H9 (cell line): Measurements from ENCODE around the gene SLC35F3. TPM values are rescaled to one million over a fixed set of nuclear protein-coding genes. Genes with fewer than 3 reads are reported as not detected.
A peak's percentile ranks its signal among the peaks of the same experiment; 100 is the strongest.

Experiments
- DNase-seq: peaks from one replicate; pipeline ENCODE4 v3.0.0-alpha.2; 2017
- H2AFZ ChIP-seq: one replicate; pipeline ENCODE4 v1.6.1; 2013; ENCODE audit warnings: mild to moderate bottlenecking, low read length, control low read depth, moderate library complexity
- H2AK5ac ChIP-seq: 2 replicates; pipeline ENCODE4 v1.6.1; 2013; ENCODE audit warnings: low read length, control low read depth, mixed read lengths; ENCODE audit not compliant: insufficient read length
- H2BK120ac ChIP-seq: one replicate; pipeline ENCODE4 v1.6.1; 2013; ENCODE audit warnings: low read depth, mild to moderate bottlenecking, low read length, control low read depth, inconsistent platforms; ENCODE audit not compliant: poor library complexity, severe bottlenecking
- H2BK12ac ChIP-seq: 2 replicates; pipeline ENCODE4 v1.6.1; 2013; ENCODE audit warnings: low read length, control low read depth, mixed read lengths, low read depth; ENCODE audit not compliant: insufficient read length
- H2BK15ac ChIP-seq: 2 replicates; pipeline ENCODE4 v1.6.1; 2013; ENCODE audit warnings: low read depth, low read length, control low read depth
- H2BK20ac ChIP-seq: one replicate; pipeline ENCODE4 v1.6.1; 2013; ENCODE audit warnings: low read depth, mild to moderate bottlenecking, low read length, control low read depth, inconsistent platforms; ENCODE audit not compliant: poor library complexity, severe bottlenecking
- H2BK5ac ChIP-seq: 2 replicates; pipeline ENCODE4 v1.6.1; 2013; ENCODE audit warnings: low read length, control low read depth, mixed read lengths; ENCODE audit not compliant: insufficient read length
- H3K14ac ChIP-seq: 2 replicates; pipeline ENCODE4 v1.6.1; 2013; ENCODE audit warnings: low read length, control low read depth; ENCODE audit not compliant: insufficient read depth
- H3K18ac ChIP-seq: 2 replicates; pipeline ENCODE4 v1.6.1; 2013; ENCODE audit warnings: low read depth, mild to moderate bottlenecking, mixed read lengths, low read length, control low read depth; ENCODE audit not compliant: insufficient read length
- H3K23ac ChIP-seq: 2 replicates; pipeline ENCODE4 v1.6.1; 2013; ENCODE audit warnings: low read length, control low read depth, mixed read lengths, low read depth; ENCODE audit not compliant: insufficient read length
- H3K23me2 ChIP-seq: 2 replicates; pipeline ENCODE4 v1.6.1; 2013; ENCODE audit warnings: low read depth, mild to moderate bottlenecking, mixed read lengths, low read length, control low read depth; ENCODE audit not compliant: insufficient read length, poor library complexity, severe bottlenecking
- H3K27ac ChIP-seq: 2 replicates; pipeline ENCODE4 v1.5.1; 2013; ENCODE audit warnings: low read length, control low read depth, mixed read lengths, low read depth; ENCODE audit not compliant: insufficient read length
- H3K27me3 ChIP-seq: 2 replicates; pipeline ENCODE4 v1.6.1; 2013; ENCODE audit warnings: low read length, control low read depth, inconsistent platforms; ENCODE audit not compliant: insufficient read depth
- H3K4ac ChIP-seq: 2 replicates; pipeline ENCODE4 v1.6.1; 2013; ENCODE audit warnings: low read depth, mild to moderate bottlenecking, control low read depth, inconsistent platforms, low read length, moderate library complexity
- H3K4me1 ChIP-seq: 2 replicates; pipeline ENCODE4 v1.6.1; 2013; ENCODE audit warnings: low read length, control low read depth, inconsistent platforms; ENCODE audit not compliant: insufficient read depth
- H3K4me2 ChIP-seq: 2 replicates; pipeline ENCODE4 v1.6.1; 2013; ENCODE audit warnings: low read length, control low read depth, mixed read lengths; ENCODE audit not compliant: insufficient read length, insufficient read depth
- H3K56ac ChIP-seq: 2 replicates; pipeline ENCODE4 v1.6.1; 2013; ENCODE audit warnings: low read depth, mild to moderate bottlenecking, mixed read lengths, low read length, control low read depth; ENCODE audit not compliant: insufficient read length
- H3K79me1 ChIP-seq: 2 replicates; pipeline ENCODE4 v1.6.1; 2013; ENCODE audit warnings: low read depth, mild to moderate bottlenecking, moderate library complexity, low read length, control low read depth, inconsistent platforms; ENCODE audit not compliant: insufficient read depth, poor library complexity, severe bottlenecking
- H3K79me2 ChIP-seq: 2 replicates; pipeline ENCODE4 v1.6.1; 2013; ENCODE audit warnings: low read length, control low read depth, inconsistent platforms; ENCODE audit not compliant: insufficient read depth
- H3K9ac ChIP-seq: 2 replicates; pipeline ENCODE4 v1.6.1; 2013; ENCODE audit warnings: low read length, control low read depth, mixed read lengths; ENCODE audit not compliant: insufficient read length; ENCODE audit errors: extremely low read depth
- H3K9me3 ChIP-seq: one replicate; pipeline ENCODE4 v1.6.1; 2013; ENCODE audit warnings: low read depth, low read length, inconsistent platforms; ENCODE audit not compliant: control insufficient read depth
- H3T11ph ChIP-seq: one replicate; pipeline ENCODE4 v1.6.1; 2013; ENCODE audit warnings: mild to moderate bottlenecking, low read length, control low read depth, inconsistent platforms
- H4K20me1 ChIP-seq: one replicate; pipeline ENCODE4 v1.6.1; 2013; ENCODE audit not compliant: control insufficient read depth, insufficient read length, insufficient read depth
- H4K5ac ChIP-seq: 2 replicates; pipeline ENCODE4 v1.6.1; 2013; ENCODE audit warnings: low read depth, mild to moderate bottlenecking, mixed read lengths, low read length, control low read depth; ENCODE audit not compliant: insufficient read length
- H4K8ac ChIP-seq: replicated peaks from 2 replicates; pipeline ENCODE4 v1.6.1; 2013; ENCODE audit warnings: low read length, control low read depth, mixed read lengths, low read depth; ENCODE audit not compliant: insufficient read length
- H4K91ac ChIP-seq: 2 replicates; pipeline ENCODE4 v1.6.1; 2013; ENCODE audit warnings: low read depth, mild to moderate bottlenecking, moderate library complexity, mixed read lengths, low read length, control low read depth; ENCODE audit not compliant: insufficient read length
- H3K27ac Mint-ChIP-seq, 3 experiments: 2 replicates in 2 of 3; 3 replicates in 1 of 3; pipeline ENCODE4 v1.8.0; 2020 to 2021; ENCODE audit warnings: mixed read lengths in 3 of 3, mild to moderate bottlenecking in 1 of 3, moderate library complexity in 1 of 3
- H3K27me3 Mint-ChIP-seq: 2 replicates; pipeline ENCODE4 v1.8.0; 2021; ENCODE audit warnings: low read depth, mild to moderate bottlenecking, moderate library complexity, mixed read lengths
- H3K36me3 Mint-ChIP-seq, 3 experiments: 2 replicates in 2 of 3; 3 replicates in 1 of 3; pipeline ENCODE4 v1.8.0; 2020 to 2021; ENCODE audit warnings: low read depth in 3 of 3, mixed read lengths in 3 of 3; ENCODE audit not compliant: insufficient read depth in 1 of 3
- H3K4me1 Mint-ChIP-seq, 2 experiments: 2 replicates each; pipeline ENCODE4 v1.8.0; 2020; ENCODE audit warnings: mixed read lengths in 2 of 2
- H3K4me3 Mint-ChIP-seq, 2 experiments: 2 replicates in 1 of 2; 3 replicates in 1 of 2; pipeline ENCODE4 v1.8.0; 2020 to 2021; ENCODE audit warnings: mild to moderate bottlenecking in 2 of 2, mixed read lengths in 2 of 2, moderate library complexity in 1 of 2
- H3K9me3 Mint-ChIP-seq, 2 experiments: 2 replicates in 1 of 2; 3 replicates in 1 of 2; pipeline ENCODE4 v1.8.0; 2020; ENCODE audit warnings: mild to moderate bottlenecking in 2 of 2, mixed read lengths in 2 of 2, moderate library complexity in 1 of 2
- CTCF ChIP-seq: fragments of 200-600 bp; sonication (generic); conservative IDR thresholded peaks from 3 replicates; pipeline ENCODE4 v1.8.0; 2021; ENCODE audit warnings: antibody characterized with exemption, mild to moderate bottlenecking
- WGBS: extraction: QIAGEN DNeasy Blood & Tissue Kit; methylation state at CpG from one replicate; pipeline ENCODE4 v1.1.7; 2013; ENCODE audit warnings: missing lambda C conversion rate, low lambda C conversion rate, mixed read lengths; ENCODE audit not compliant: insufficient read length; ENCODE audit errors: extremely low coverage; 5-methylcytosine and 5-hydroxymethylcytosine counted together
- microRNA-seq: library from miRNA; unstranded; fragments of <30 nt; microRNA quantifications from one replicate; pipeline ENCODE4, GENCODE V29; 2020; ENCODE audit warnings: borderline microRNAs expressed
- total RNA-seq: library from RNA; stranded (reverse); gene quantifications from 2 replicates; pipeline ENCODE4 v1.2.1, GENCODE V29; 2021

The SLC35F3 gene
- total RNA-seq, 1 experiment from 2014 or later = 0.81 TPM

DNA sequence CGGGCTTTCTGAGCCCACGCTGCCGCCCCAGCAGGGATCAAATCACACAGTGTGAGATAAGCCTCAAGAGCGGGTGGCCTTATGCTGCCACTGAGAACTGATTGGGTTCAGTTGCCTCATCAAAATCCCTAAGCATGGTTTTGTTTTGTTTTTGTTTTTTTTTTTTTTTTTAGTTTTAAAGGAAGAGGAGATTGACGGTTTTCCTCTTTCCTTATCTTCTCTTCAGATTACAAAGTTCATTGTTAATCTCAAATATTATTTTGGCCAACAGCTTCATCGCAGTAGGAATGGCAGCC is 469.4 kb downstream of the SLC35F3 start:
- Histone ChIP-seq H3K27me3 (no peaks in the 10 kb centered on the region), H3K9ac (peak overlapping the region; percentile 87), H3K4me1 (peaks cover 3% of the 10 kb centered on the region; the same call in 1 of the 2 replicates), H2BK20ac (no peak overlapping the region), H3K23me2 (no peaks in the 10 kb centered on the region), H3K56ac (no peak overlapping the region), H4K8ac (no peak overlapping the region), H3K4me2 (peak overlapping the region; percentile 46), H2BK12ac (no peak overlapping the region), H2AK5ac (no peak overlapping the region), H2BK15ac (no peak overlapping the region), H3K23ac (no peak overlapping the region), H4K20me1 (no peaks in the 10 kb centered on the region), H2BK5ac (no peak overlapping the region), H4K91ac (no peak overlapping the region), H2AFZ (no peak overlapping the region), H3K27ac (no peak overlapping the region), H4K5ac (no peak overlapping the region), H3K18ac (peak overlapping the region; percentile 15), H3K79me2 (peaks cover 3% of the 10 kb centered on the region; the same call in 1 of the 2 replicates), H3K14ac (peak overlapping the region; percentile 79; the same call in 1 of the 2 replicates), H3K4ac (no peak overlapping the region), H3K9me3 (no peaks in the 10 kb centered on the region), H2BK120ac (no peak overlapping the region), H3T11ph (no peak overlapping the region), H3K79me1 (no peaks in the 10 kb centered on the region)
- Mint-ChIP-seq H3K9me3 (no peaks in the 10 kb centered on the region), H3K4me1 (peaks cover 10 to 14% of the 10 kb centered on the region in 2 experiments), H3K27me3 (peaks cover 13% of the 10 kb centered on the region), H3K4me3 (peak overlapping the region; percentile 95 to 98), H3K36me3 (peaks cover 22 to 43% (median 38%) of the 10 kb centered on the region in 3 experiments), H3K27ac (peak overlapping the region in 2 of 3 experiments; percentile 99; a peak in 3 of 7 replicates)
- WGBS = no CpG with 5 or more reads among the region's 6 CpGs
- no peak for DNase-seq
- no peak for TF ChIP-seq CTCF

Small RNAs within 50 kb of the gene (microRNA-seq; reads per million reads assigned to microRNA genes)
- not detected for gene MIR4671
